ENCODE measurements around the gene SPOPL.

The SPOPL gene

GRCh38 chr2:138601458-138602165 lies 100.0 kb downstream of the SPOPL start:
- no peak for DNase-seq (ENCODE audit: low spot score)

GRCh38 chr2:138602166-138602460 lies 100.5 kb downstream of the SPOPL start:
- DNase-seq (ENCODE audit: low spot score): no peak

GRCh38 chr2:138607746-138608145 lies 106.2 kb downstream of the SPOPL start:
- DNase-seq (ENCODE audit: low spot score): no peak

GRCh38 chr2:138609446-138609845 lies 107.9 kb downstream of the SPOPL start:
- DNase-seq (ENCODE audit: low spot score): no peak

DNA sequence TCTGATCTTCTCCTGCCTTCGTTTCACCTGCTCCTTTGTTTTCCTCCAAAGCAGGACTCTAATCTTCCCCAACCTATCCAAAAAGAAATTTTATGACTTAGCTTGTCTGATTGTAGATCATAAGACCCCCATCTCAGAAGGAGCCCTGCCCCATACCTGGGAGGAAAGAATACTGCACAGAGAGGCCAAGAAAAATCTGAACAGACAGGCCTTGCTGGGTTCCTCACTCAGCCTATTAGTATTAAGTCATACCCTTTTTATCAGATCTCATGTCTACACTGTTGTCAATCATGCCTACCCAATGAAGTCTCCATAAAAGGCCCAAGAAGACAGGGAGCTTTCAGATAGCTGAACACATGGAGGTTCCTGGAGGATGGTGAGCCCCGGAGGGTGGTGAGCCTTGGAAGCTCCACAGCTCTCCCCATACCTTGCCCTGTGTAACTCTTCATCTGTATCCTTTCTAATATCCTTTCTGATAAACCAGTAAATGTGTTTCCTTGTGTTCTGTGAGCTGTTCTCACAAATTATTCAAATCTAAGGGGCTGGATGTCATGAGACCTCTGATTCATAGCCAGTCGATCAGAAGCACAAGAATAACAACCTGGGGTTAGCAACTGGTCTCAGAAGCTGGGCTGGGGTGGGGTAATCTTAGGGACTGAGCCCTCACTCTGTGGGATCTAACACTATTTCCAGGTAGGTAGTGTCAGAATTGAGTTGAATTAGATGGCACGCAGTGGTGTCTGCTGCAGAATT lies 108.8 kb downstream of the SPOPL start:
- no peak for DNase-seq (ENCODE audit: low spot score)

- DNase-seq (ENCODE audit: low spot score): no peak
Observed at GRCh38 chr2:138615257-138615656, 113.7 kb downstream of the SPOPL start.

DNA sequence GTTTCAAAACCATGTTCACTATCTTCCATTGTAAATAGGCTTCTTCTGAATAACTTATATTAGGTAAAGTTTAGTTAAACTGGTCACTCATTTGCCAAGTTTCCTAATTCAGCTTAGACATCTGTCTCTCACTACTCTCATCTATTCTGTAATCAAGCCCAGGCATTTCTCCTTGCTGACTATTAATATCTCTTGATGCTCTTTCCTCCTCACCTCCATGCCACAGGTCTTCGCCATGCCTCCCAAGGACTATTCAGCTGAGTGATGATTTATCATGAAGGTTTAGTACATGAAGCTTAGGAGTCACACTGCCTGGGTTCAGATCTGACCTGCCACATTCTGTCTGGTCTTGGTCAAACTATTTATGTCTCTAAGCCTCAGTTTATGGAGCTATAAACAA lies 115.5 kb downstream of the SPOPL start:
- DNase-seq (ENCODE audit: low spot score): no peak

DNA sequence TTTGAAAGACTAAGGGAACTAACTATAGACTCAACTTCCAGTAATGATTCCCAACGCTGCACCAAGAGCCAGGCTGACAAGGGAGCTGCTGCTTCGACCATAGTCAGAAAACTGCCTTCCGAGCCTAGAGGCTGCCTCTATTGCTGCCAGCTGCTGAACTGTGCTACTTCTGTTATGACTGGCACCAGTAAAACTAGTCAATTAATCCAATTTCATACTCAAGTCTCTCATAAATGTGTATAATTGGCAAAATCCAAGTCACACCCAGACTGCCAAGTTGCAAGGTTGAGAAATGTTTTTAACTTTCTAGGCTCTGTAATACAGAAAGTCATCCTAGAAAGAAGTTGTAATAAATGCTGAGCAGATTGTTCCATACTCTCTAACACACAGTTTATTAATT lies 117.4 kb downstream of the SPOPL start:
- no peak for DNase-seq (ENCODE audit: low spot score)

DNA sequence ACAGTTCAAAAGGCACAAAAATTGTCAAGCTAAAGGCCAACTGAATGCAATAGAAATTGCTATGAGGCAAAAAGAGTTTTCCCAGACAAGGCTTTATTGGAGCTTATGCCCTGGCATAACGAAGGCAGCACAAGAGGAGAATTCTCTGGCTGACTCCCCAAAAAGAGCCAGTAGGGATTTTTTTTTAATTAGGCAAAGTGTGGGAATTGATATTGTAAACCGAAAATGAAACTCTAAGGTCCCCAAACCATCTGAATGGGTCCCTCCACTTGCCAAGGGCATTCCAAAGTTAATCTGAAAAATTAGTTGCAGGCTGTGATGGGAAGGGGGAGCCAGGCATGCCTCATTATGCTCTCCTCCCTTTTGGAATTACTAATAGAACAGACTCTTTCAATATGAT lies 118.9 kb downstream of the SPOPL start:
- no peak for DNase-seq (ENCODE audit: low spot score)

- DNase-seq (ENCODE audit: low spot score): no peak
Observed at GRCh38 chr2:138621139-138621538, 119.6 kb downstream of the SPOPL start.

DNA sequence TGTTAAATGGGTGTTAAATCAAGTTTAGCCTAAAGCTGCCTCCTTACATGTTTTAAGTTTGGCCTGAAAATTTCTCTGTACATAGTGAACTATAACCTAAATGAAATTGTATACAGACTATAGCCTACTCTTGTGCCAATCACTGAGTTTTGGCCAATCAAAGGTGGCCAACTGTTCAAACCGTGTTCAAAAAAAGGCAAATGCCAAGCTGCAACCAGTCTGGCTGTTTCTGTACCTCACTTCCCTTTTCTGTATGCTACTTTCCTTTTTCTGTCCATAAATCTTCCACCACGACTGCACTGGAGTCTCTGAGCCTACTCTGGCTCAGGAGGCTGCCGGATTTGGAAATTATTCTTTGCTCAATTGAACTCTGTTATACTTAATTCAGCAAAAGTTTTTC lies 121.0 kb downstream of the SPOPL start:
- DNase-seq (ENCODE audit: low spot score): no peak

Measured in cerebellar cortex (tissue), 1 donor.